CD4-positive, alpha-beta T cell treated with Interferon alpha-2 for 1 hour (primary cell): ENCODE data around the gene PCK1.

Source experiments
- DNase-seq, 2 donors: peaks; one replicate each; pipeline ENCODE4 v3.0.0-alpha.2; 2020 to 2022

Gene PCK1

DNA sequence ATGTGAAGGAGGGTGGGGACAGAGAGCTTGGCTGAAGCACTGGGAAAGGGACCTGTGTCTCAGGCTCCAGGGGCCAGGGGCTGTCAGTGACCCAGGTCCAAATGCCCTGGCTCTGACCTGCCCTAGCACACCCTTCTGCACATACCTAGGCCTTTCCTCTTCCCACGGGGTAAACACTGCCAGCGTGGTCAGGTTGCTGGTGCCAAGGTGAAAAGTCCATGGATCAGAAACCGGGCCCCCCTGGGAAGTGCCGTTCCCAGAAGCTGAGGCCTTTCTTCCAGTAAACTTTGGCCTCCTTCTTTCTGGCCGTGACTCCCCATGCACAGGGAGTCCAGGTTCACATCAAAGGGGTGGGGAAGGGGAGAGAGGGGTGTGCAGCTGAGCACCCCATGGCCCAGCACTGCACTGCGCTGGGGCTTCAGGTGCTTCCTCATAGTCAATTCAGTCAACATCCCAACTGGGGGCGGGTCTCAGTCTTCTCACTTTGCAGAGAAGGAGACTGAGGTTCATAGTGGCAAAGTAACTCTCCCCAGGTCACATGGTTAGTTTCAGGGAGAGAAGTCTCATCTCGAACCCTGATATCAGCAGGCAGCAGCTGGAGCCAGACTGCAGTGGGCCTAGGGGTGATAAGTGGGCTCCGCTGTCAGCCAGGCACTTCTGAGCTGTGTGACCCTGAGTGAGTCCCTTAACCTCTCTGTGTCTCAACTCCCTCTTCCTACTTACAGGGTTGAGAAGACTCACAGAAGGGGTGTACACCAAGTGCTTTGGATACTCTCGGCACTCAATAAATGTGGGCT lies 17.0 kb downstream of the PCK1 start:
- DNase-seq: no peak

- DNase-seq: no peak
These were observed 17.7 kb downstream of the PCK1 start for GRCh38 chr20:57578476-57579165.

DNA sequence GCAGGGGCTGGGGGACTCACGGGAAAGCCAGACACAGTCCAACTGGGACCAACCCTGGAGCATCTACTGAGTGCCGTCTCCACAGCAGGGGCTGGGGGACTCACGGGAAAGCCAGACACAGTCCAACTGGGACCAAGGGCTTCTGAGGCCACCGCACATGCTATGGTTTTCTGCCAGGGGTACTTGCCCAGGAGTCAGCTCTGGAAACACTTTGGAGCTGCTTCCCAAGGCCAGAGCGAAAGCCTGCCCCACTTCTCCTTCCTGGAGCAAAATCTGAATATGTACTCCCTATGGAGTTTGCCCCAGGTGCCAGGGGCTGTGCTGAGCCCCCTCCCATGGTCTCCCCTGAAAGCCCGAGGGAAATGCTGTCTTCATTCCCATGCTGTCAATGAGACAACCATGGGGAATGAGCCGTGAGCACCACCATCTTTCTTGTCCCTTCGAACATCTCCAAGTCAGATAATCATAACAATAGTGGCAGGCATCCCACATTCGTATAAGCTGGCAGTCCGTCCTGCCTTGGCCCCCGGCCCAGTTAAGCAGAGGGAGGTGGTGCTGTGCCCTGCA lies 18.5 kb downstream of the PCK1 start:
- DNase-seq: no peak

GRCh38 chr20:57579898-57580447 lies 19.1 kb downstream of the PCK1 start:
- DNase-seq: no peak

GRCh38 chr20:57580478-57581201 lies 19.7 kb downstream of the PCK1 start:
- DNase-seq: no peak

DNA sequence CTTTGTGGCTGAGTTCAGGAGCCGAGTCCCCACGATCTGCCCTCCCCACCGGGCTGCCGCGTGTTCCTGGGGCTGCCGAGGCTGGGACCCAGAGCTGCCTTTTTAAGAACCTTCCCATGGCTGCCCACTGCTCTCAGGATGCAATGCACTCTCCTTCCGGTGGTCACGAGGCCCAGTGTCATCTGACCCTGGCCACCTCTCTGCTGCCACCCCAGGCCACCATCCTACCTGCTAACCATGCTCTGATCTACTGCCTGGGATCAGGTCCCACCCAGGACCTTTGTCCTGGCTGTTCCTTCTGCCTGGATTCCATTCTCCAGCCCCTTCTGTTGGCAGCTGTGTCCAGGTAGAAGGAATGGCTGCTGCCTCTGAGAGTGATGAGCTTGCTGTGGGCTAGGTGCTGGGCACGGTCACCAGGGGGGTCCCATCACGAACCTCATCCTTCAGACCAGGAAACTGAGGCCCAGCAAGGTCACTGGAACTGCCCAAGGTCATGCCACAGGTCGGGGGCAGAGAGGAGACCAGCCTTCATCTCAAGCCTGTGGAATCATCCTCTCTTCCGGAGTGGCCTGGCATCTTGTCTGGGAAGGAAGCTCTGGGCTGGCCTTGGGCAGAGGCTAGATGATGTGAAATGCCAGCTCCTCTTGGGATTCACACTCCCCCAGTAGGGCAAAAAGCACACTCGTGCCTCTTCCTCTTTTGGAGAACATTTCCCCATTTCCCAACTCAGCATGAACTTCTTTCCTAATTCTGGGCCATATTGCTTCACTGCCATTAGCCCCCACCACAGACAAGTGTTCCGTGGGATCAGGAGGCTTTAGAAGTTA lies 20.5 kb downstream of the PCK1 start:
- peak in 1 of 2 donors; percentile 13 for DNase-seq

GRCh38 chr20:57582029-57582378 lies 21.1 kb downstream of the PCK1 start:
- DNase-seq: no peak

- no peak for DNase-seq
These were observed 21.8 kb downstream of the PCK1 start for GRCh38 chr20:57582432-57583288.

GRCh38 chr20:57583289-57584257 lies 22.7 kb downstream of the PCK1 start:
- no peak for DNase-seq

- DNase-seq: no peak
These were observed 24.0 kb downstream of the PCK1 start for GRCh38 chr20:57584768-57585461.

DNA sequence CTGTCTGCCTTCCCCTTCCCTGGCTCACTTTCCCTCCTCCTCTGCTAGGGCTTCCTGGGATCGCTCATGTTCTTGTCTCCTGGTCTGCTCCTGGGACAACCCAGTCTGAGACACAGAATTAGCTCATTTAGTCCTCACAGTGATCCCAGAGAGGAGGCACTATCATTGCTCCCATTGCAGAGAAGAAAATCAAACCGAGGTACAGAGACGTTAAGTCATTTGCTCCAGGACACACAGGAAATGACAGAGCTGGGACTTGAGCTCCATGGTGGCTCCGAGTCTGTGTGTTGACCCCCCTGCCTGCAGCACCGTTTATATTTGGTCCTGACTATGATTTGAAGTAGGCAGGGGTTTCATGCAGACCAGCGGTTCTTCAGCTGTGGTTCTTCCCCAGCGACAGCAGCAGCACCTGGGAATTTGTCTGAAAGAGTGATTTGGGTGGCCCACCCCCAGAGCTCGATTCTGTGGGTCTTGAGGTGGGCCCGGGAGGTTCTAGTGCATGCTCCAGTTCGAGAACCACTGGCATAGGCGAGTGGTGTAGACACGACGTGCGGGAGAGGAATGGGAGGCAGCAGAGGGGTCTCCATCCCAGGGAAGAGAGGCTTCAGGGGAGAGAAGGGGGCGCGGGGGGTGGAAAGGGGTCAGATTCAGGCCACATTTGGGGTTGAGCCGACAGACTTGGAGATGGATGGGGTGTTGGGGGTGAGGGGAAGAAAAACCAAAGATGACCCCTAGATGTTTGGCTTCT lies 24.7 kb downstream of the PCK1 start:
- DNase-seq: no peak

DNA sequence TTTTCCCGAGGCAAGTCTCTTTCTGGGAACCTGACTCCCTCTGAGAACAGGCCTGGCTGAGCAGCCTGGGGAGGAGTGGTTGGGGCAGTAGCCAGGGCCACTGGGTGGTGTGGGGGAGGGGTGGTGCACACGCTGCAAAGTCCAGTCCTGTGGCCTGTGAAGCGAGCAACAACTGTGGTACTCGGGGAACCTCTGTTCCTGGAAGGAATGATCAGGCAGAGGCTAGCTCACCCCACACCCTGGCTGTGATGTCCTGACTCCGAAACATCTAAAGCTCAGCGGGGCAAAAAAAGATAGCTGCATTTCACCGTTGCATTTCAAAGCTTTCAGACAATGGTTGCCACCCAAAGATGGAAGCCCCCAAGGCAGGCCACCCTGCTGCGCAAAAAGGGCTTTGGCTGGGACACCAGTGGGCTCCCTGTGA lies 25.5 kb downstream of the PCK1 start:
- no peak for DNase-seq

DNA sequence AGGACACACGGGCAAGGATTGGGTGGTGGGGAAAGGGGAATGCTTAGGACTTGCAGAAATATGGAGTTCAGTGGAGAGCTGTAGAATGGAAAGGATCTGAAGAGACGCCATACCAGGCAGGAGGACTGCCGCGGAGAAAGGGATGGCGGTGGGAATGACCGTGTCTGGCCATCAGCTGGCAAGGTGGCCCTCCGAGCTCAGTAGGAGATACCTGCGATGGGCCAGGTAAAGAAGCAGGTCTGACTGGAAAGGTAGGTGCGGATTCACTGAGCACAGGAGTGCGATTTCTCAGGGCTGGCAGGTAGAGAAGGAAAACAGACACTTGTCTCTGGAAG lies 26.0 kb downstream of the PCK1 start:
- no peak for DNase-seq

GRCh38 chr20:57587278-57587988 lies 26.5 kb downstream of the PCK1 start:
- no peak for DNase-seq

DNA sequence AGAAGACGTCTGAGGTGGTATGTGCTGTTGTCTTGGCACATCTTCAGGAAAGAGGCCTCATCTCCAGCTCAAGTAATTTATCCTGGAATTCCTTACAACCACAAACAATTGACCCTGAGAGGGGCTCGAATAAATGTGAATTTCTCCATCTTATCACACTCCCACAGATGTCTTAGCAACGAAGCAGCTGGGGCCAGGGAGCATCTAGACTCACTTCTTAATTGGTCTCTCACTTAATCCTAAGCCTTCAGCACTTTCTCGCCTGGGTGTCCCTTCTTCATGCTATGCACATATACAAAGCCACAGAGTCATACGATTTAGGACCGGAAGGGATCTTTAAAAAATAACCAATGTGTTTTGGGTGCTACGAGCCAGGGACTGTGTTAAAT lies 27.1 kb downstream of the PCK1 start:
- no peak for DNase-seq

DNA sequence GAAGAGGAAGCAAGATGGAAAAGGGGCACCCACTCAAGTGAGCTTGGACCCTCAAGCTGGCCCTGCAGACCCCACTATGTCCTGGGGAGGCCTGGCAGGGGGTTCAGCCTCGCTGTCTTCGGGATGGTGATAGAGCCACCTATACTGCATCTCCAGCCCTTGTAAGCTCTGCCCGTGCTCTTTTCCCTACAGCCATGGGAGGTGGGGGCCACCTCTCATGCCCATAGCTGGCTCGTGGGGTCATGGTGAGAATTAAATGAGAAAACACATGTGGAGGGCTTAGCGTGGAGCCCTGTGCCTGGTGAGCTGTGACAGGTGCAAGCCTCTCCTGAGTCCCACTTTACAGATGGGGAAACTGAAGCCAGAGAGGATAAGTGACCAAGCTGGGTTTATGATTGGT lies 27.7 kb downstream of the PCK1 start:
- no peak for DNase-seq

DNA sequence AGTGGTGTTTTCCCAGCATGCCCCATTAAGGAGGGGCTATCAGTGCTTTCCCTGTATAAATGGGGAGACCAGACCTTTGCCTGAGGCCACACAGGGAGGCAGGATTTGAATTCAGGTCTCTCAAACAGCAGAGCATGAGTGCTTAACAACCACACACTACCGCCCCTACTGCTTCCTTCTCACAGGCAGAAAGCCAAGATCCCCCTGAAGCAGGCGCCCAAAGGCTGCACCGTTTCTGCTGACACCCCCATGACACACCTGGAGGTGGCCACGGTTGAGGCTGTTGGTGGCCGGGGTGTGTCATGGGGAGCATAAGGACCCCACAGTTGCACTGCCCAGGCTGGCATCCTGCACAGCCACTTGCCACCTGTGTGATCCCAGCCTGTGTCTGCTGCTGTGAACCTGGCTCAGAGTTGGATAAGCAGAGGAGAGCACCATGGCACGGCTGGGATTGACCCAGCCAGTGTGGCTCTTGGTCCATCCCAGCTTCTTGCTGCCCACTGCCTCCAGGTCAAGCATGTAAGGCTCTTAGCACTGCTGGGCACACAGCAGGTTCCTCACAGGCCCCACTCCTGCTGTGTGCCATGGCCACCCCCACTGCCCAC lies 28.3 kb downstream of the PCK1 start:
- DNase-seq: no peak
